HL-60 (cell line): ENCODE data around the gene CRLF3.

Source experiments
- CTCF ChIP-seq: IDR thresholded peaks from one replicate; pipeline ENCODE4 v1.5.1; 2011; ENCODE audit warnings: low read length, control low read depth, inconsistent platforms; ENCODE audit not compliant: insufficient read depth
- GABPA ChIP-seq: IDR thresholded peaks from 2 replicates; pipeline ENCODE4 v1.6.1; 2012; ENCODE audit warnings: low read depth
- POLR2AphosphoS5 ChIP-seq: IDR thresholded peaks from 2 replicates; pipeline ENCODE4 v1.6.1; 2012; ENCODE audit warnings: low read depth
- REST ChIP-seq: IDR thresholded peaks from 2 replicates; pipeline ENCODE4 v1.6.1; 2012; ENCODE audit warnings: low read depth; ENCODE audit not compliant: insufficient replicate concordance
- SPI1 ChIP-seq: IDR thresholded peaks from 2 replicates; pipeline ENCODE4 v1.6.1; 2012; ENCODE audit warnings: low read depth, mild to moderate bottlenecking, borderline replicate concordance

GRCh38 chr17:30805944-30806456, 18.5 kb downstream of the CRLF3 start:
- TF ChIP-seq CTCF (peak; percentile 12), POLR2AphosphoS5 (no peak), GABPA (no peak), REST (no peak), SPI1 (no peak)
